ENCODE results near the gene MINDY2. TPM values are rescaled to one million over a fixed set of nuclear protein-coding genes. Genes with fewer than 3 reads are reported as not detected.
A peak's percentile ranks its signal among the peaks of the same experiment; 100 is the strongest.

The MINDY2 gene
- total RNA-seq, 1 donor from 2014 or later: 14.2 TPM

GRCh38 chr15:58862326-58862725 lies 91.2 kb downstream of the MINDY2 start:
- Mint-ChIP-seq H3K4me3 (ENCODE audit: unreplicated experiment) (no peak overlapping the region), H3K4me1 (ENCODE audit: unreplicated experiment) (peaks cover 6% of the 10 kb centered on the region), H3K36me3 (ENCODE audit: low read depth, unreplicated experiment) (peaks cover 2% of the 10 kb centered on the region), H3K9me3 (ENCODE audit: unreplicated experiment) (no peaks in the 10 kb centered on the region), H3K27ac (ENCODE audit: unreplicated experiment) (no peak overlapping the region), H3K27me3 (ENCODE audit: unreplicated experiment) (peaks cover 2% of the 10 kb centered on the region)
- DNase-seq (ENCODE audit: low spot score): no peak
- TF ChIP-seq CTCF (IDR thresholded peaks at IDR 0.05; ENCODE audit: unreplicated experiment): no peak

DNA sequence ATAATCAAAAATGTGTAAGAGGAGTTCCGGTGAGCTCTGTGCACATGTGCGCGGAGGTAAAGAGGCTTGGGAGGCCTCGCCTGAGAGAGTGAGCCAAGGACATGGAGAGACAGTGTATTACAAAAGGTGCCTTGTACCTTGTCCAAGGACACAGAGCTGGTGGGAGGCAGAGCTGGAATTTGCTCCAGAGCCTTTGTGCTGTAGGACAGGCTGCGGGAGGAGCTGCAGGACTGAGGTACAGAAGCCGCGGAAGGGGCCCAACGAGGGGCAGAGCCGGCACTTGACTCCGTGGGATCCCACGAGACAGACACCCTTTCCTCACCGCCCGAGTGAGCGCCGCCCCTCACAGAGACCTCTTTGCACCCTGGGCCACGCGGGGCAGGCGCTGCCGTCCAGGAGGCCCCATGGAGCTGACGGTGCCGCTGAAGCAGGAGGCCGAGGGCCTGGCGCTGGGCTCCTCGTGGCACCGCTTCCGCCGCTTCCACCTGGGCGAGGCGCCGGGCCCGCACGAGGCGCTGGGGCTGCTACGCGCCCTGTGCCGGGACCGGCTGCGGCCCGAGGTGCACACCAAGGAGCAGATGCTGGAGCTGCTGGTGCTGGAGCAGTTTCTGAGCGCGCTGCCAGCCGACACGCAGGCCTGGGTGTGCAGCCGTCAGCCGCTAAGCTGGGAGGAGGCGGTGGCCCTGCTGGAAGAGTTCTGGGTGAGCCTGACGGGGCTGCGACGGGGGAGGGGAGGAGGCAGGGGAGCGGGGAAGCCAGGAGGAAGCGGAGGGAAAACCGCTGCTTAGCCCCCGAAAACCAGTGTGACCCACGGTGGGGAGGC lies 93.7 kb downstream of the MINDY2 start:
- Mint-ChIP-seq H3K4me1 (ENCODE audit: unreplicated experiment) (peaks cover 6% of the 10 kb centered on the region), H3K9me3 (ENCODE audit: unreplicated experiment) (no peaks in the 10 kb centered on the region), H3K27ac (ENCODE audit: unreplicated experiment) (no peak overlapping the region), H3K27me3 (ENCODE audit: unreplicated experiment) (peaks cover 2% of the 10 kb centered on the region), H3K36me3 (ENCODE audit: low read depth, unreplicated experiment) (peaks cover 7% of the 10 kb centered on the region), H3K4me3 (ENCODE audit: unreplicated experiment) (no peak overlapping the region)
- TF ChIP-seq CTCF (IDR thresholded peaks at IDR 0.05; ENCODE audit: unreplicated experiment): no peak
- DNase-seq (ENCODE audit: low spot score): peak; percentile 9

DNA sequence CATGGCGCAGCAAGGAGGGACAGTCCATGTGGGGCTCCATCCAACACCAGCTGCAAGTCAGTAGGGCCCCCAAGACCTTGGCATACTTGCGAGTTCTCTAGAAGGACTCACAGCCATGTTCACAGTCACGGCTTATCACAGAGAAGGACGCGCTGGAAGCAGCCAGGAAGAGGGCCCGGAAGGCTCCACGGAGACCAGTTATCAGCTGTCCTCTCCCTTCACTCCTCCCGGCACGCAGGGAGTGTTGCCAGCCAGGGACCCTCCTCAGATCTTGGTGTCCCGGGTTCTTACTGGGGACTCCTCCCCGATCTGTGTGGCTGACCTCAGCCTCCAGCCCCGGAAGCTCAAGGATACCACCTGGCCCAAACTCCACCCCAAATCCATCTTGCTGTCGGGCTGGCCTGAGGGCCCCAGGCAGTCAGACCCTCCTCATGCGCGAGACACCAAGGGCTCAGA lies 94.4 kb downstream of the MINDY2 start:
- Mint-ChIP-seq H3K27ac (ENCODE audit: unreplicated experiment) (no peak overlapping the region), H3K4me3 (ENCODE audit: unreplicated experiment) (no peak overlapping the region), H3K9me3 (ENCODE audit: unreplicated experiment) (no peaks in the 10 kb centered on the region)

GRCh38 chr15:58867926-58868325 lies 96.8 kb downstream of the MINDY2 start:
- no peaks in the 10 kb centered on the region for H3K9me3 Mint-ChIP-seq (ENCODE audit: unreplicated experiment)
- peaks cover 6% of the 10 kb centered on the region for H3K4me1 Mint-ChIP-seq (ENCODE audit: unreplicated experiment)
- no peak overlapping the region for H3K4me3 Mint-ChIP-seq (ENCODE audit: unreplicated experiment)
- H3K36me3 Mint-ChIP-seq (ENCODE audit: low read depth, unreplicated experiment): peaks cover 7% of the 10 kb centered on the region
- H3K27me3 Mint-ChIP-seq (ENCODE audit: unreplicated experiment): peaks cover 2% of the 10 kb centered on the region
- peak overlapping the region; percentile 5 for H3K27ac Mint-ChIP-seq (ENCODE audit: unreplicated experiment)
- DNase-seq (ENCODE audit: low spot score): no peak
- TF ChIP-seq CTCF (IDR thresholded peaks at IDR 0.05; ENCODE audit: unreplicated experiment): no peak

More for the DNA sequence above, 94.4 kb downstream of the MINDY2 start:
- H3K4me1 Mint-ChIP-seq (ENCODE audit: unreplicated experiment): peaks cover 6% of the 10 kb centered on the region
- peaks cover 2% of the 10 kb centered on the region for H3K27me3 Mint-ChIP-seq (ENCODE audit: unreplicated experiment)
- peaks cover 7% of the 10 kb centered on the region for H3K36me3 Mint-ChIP-seq (ENCODE audit: low read depth, unreplicated experiment)
- TF ChIP-seq CTCF (IDR thresholded peaks at IDR 0.05; ENCODE audit: unreplicated experiment): no peak
- DNase-seq (ENCODE audit: low spot score): no peak

DNA sequence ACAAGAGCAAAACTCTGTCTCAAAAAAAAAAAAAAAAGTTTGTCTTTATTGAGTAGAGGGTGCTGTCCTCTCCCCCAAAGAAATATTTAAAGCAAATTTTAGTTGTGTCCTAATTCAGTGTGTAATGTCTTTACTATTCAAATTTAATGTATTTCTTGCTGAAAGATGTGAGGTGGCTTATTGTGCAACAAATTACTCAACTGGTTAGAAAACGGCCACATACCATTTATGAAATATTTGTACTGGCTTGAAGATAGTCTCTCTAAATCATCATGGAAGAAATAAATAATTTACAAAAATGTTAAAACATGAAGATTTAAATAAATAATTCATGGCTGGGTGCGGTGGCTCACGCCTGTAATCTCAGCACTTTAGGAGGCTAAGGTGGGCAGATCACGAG lies 99.3 kb downstream of the MINDY2 start:
- Mint-ChIP-seq H3K4me1 (ENCODE audit: unreplicated experiment) (no peaks in the 10 kb centered on the region), H3K9me3 (ENCODE audit: unreplicated experiment) (no peaks in the 10 kb centered on the region), H3K27ac (ENCODE audit: unreplicated experiment) (no peak overlapping the region), H3K27me3 (ENCODE audit: unreplicated experiment) (peaks cover 2% of the 10 kb centered on the region), H3K36me3 (ENCODE audit: low read depth, unreplicated experiment) (peaks cover 7% of the 10 kb centered on the region), H3K4me3 (ENCODE audit: unreplicated experiment) (no peak overlapping the region)
- no peak for TF ChIP-seq CTCF (IDR thresholded peaks at IDR 0.05; ENCODE audit: unreplicated experiment)
- no peak for DNase-seq (ENCODE audit: low spot score)
